K562 (cell line): ENCODE measurements around the gene VPS13D. TPM values are rescaled to one million over a fixed set of nuclear protein-coding genes. Genes with fewer than 3 reads are reported as not detected.

ENCODE experiments used
- ARID1B ChIP-seq: fragments of 450-650 bp; IDR thresholded peaks from 2 replicates; pipeline ENCODE4 v1.6.1; 2016; ENCODE audit warnings: antibody characterized with exemption, mild to moderate bottlenecking, inconsistent platforms
- CGGBP1 ChIP-seq: fragments of 250-450 bp; sonication (Bioruptor Pico); IDR thresholded peaks from 2 replicates; pipeline ENCODE4 v1.9.0; 2021; ENCODE audit warnings: mild to moderate bottlenecking
- DACH1 ChIP-seq: fragments of 450-650 bp; IDR thresholded peaks from 2 replicates; pipeline ENCODE4 v1.6.1; 2018; ENCODE audit not compliant: partially characterized antibody
- E4F1 ChIP-seq: fragments of 250-450 bp; sonication (Bioruptor Pico); IDR thresholded peaks from 2 replicates; pipeline ENCODE4 v1.5.0; 2021; ENCODE audit warnings: mild to moderate bottlenecking, borderline replicate concordance
- ETV5 ChIP-seq: sonication (generic); formaldehyde crosslinking; IDR thresholded peaks from 2 replicates; pipeline ENCODE4 v1.4.0; 2020; ENCODE audit warnings: low read depth, mild to moderate bottlenecking, missing genetic modification reagents
- FOXK2 ChIP-seq, 2 experiments: fragments of 450-650 bp; IDR thresholded peaks in 1 of 2; conservative IDR thresholded peaks in 1 of 2; 2 replicates each; pipeline ENCODE4 v1.6.1; 2016; ENCODE audit warnings: low read depth in 2 of 2, mild to moderate bottlenecking in 1 of 2
- IFI16 ChIP-seq: fragments of 250-450 bp; sonication (Bioruptor Pico); IDR thresholded peaks from 2 replicates; pipeline ENCODE4 v2.1.2; 2022; ENCODE audit warnings: mild to moderate bottlenecking, inconsistent platforms
- NONO ChIP-seq, 2 experiments: fragments of 200-400 bp in 1 of 2; fragments of 450-650 bp in 1 of 2; formaldehyde crosslinking in 1 of 2; IDR thresholded peaks; 2 replicates each; pipeline ENCODE4 v1.6.1; 2017; ENCODE audit warnings: low read depth in 2 of 2, mild to moderate bottlenecking in 2 of 2, moderate library complexity in 2 of 2, low read length in 1 of 2
- PCBP1 ChIP-seq: fragments of 200-400 bp; formaldehyde crosslinking; IDR thresholded peaks from 2 replicates; pipeline ENCODE4 v1.6.1; 2018; ENCODE audit warnings: mild to moderate bottlenecking, low read depth, low read length; ENCODE audit not compliant: poor library complexity, severe bottlenecking
- POLR2AphosphoS5 ChIP-seq: IDR thresholded peaks from 2 replicates; pipeline ENCODE4 v1.6.1; 2011; ENCODE audit warnings: mild to moderate bottlenecking, low read depth, low read length, moderate library complexity; ENCODE audit not compliant: control insufficient read depth, insufficient read depth
- PTRF ChIP-seq: fragments of 450-650 bp; IDR thresholded peaks from 2 replicates; pipeline ENCODE4 v1.6.1; 2016; ENCODE audit warnings: mild to moderate bottlenecking, missing genetic modification characterization, missing compliant biosample characterization
- RBM15 ChIP-seq: fragments of 200-400 bp; formaldehyde crosslinking; IDR thresholded peaks from 2 replicates; pipeline ENCODE4 v1.6.1; 2018; ENCODE audit warnings: mild to moderate bottlenecking, low read length, moderate library complexity; ENCODE audit not compliant: insufficient read depth
- RBM22 ChIP-seq: fragments of 200-400 bp; formaldehyde crosslinking; IDR thresholded peaks from 2 replicates; pipeline ENCODE4 v1.6.1; 2018; ENCODE audit warnings: low read length, low read depth; ENCODE audit not compliant: poor library complexity, severe bottlenecking
- SETDB1 ChIP-seq: IDR thresholded peaks from one replicate; pipeline ENCODE4 v1.6.1; 2012; ENCODE audit warnings: low read length, control low read depth, inconsistent platforms
- SMAD4 ChIP-seq: fragments of 250-450 bp; sonication (Bioruptor Pico); conservative IDR thresholded peaks from 2 replicates; pipeline ENCODE4 v1.8.0; 2021; ENCODE audit warnings: inconsistent platforms, mild to moderate bottlenecking, moderate library complexity
- SMARCA4 ChIP-seq: fragments of 450-650 bp; IDR thresholded peaks from 2 replicates; pipeline ENCODE4 v1.6.1; 2016
- SPI1 ChIP-seq: IDR thresholded peaks from 2 replicates; pipeline ENCODE4 v1.6.1; 2011; ENCODE audit warnings: low read depth, low read length, control low read depth, borderline replicate concordance
- TBP ChIP-seq: optimal IDR thresholded peaks from 2 replicates; pipeline ENCODE3; 2011; ENCODE audit warnings: low read depth, low read length, improper control_type of control experiment
- ZFPM2 ChIP-seq: fragments of 250-450 bp; sonication (Bioruptor Pico); IDR thresholded peaks from 2 replicates; pipeline ENCODE4 v1.5.1; 2022; ENCODE audit warnings: mild to moderate bottlenecking
- ZNF239 ChIP-seq: fragments of 250-450 bp; sonication (Bioruptor Pico); IDR thresholded peaks from 2 replicates; pipeline ENCODE4 v1.4.0; 2020; ENCODE audit warnings: mild to moderate bottlenecking
- polyA plus RNA-seq, 8 experiments: library from polyadenylated mRNA; depleted of rRNA in 4 of 8; stranded (reverse) in 5 of 8; unstranded in 3 of 8; fragments of >200 nt; fragmentation: Nextera tagmentation in 2 of 8; fragmentation: Illumina TruSeq in 1 of 8; extraction: Ambion mirVana in 2 of 8; extraction: Trizol in 1 of 8; gene quantifications; 2 replicates each; pipeline versions ENCODE4 v1.2.1 to v1.2.3, GENCODE V29; 2011 to 2014; ENCODE audit warnings: inconsistent platforms in 1 of 8, missing spikeins in 1 of 8
- total RNA-seq, 7 experiments: library from RNA; depleted of rRNA in 6 of 7; stranded (reverse); fragments of >200 nt in 6 of 7; fragmentation: Illumina TruSeq in 2 of 7; extraction: Trizol in 2 of 7; gene quantifications; 2 replicates each; pipeline versions ENCODE4 v1.2.1 to v1.2.3, GENCODE V29; 2011 to 2021; ENCODE audit warnings: low replicate concordance in 1 of 7
- TF ChIP-seq, protein P1 (sequence below): fragments of 200-800 bp; sonication (Bioruptor generic); IDR thresholded peaks from 2 replicates; pipeline ENCODE4 v1.6.1; 2017; ENCODE audit warnings: missing genetic modification characterization, missing compliant biosample characterization
- TF ChIP-seq, protein P2 (sequence below): fragments of 450-650 bp; IDR thresholded peaks from 2 replicates; pipeline ENCODE4 v1.6.1; 2016; ENCODE audit warnings: mild to moderate bottlenecking

The VPS13D gene
- total and polyA plus RNA-seq, 9 of the 15 experiments (the other 6 are each of a cell fraction or from before 2014, with no cell fraction given), result 6.1 to 51.5 (median 38.5) TPM

DNA sequence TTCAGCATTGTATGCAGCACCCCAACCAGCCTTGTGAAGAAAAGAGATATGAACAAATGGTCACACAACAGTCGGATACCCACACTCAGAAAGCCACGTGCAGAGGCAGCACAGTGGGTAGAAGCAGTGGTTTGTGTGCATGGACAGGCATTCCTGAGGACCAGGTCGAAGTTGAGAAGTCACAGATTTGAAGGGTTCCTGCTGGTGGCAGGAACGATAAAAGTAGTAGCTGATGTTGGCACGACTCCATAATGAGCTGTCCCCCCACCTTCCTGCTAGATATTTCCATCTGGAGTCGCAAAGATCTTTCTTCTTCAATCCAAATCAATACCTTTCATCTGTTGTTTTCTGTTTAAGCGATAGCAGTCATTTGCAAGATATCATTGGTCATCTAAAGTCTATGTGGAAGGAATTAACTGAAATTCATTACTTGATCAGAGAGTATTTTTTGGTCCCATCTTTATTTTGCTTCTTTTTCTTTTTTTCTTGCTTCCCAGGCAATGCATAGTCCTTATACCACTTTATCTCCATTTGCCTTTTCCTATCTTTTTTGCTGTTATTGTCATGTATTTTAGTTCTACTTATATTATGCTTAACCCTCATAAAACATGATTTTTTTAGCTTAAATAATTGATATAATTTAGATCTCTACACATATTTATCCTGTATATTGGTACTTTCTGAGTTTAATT, 211.7 kb downstream of the VPS13D start (continued):
- TF ChIP-seq, protein P1, sequence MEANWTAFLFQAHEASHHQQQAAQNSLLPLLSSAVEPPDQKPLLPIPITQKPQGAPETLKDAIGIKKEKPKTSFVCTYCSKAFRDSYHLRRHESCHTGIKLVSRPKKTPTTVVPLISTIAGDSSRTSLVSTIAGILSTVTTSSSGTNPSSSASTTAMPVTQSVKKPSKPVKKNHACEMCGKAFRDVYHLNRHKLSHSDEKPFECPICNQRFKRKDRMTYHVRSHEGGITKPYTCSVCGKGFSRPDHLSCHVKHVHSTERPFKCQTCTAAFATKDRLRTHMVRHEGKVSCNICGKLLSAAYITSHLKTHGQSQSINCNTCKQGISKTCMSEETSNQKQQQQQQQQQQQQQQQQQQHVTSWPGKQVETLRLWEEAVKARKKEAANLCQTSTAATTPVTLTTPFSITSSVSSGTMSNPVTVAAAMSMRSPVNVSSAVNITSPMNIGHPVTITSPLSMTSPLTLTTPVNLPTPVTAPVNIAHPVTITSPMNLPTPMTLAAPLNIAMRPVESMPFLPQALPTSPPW (CRISPR knock-in tag), result peak; percentile 14; the same call in 1 of the 2 replicates
- TF ChIP-seq PCBP1 (no peak), SMAD4 (CRISPR knock-in tag) (no peak), E4F1 (CRISPR knock-in tag) (no peak), PTRF (tag) (no peak), POLR2AphosphoS5 (peak; percentile 48; the same call in 1 of the 2 replicates), ZNF239 (CRISPR knock-in tag) (no peak), NONO (IDR thresholded peaks at IDR 0.05; ENCODE audit: low read depth in 2 of 2, low read length in 1 of 2) (no peak), IFI16 (CRISPR knock-in tag) (no peak), RBM15 (no peak), ETV5 (CRISPR knock-in tag) (no peak), SPI1 (no peak), TBP (no peak), FOXK2 (conservative IDR thresholded peaks at IDR 0.05 in 1 of 2, IDR thresholded peaks at IDR 0.05 in 1 of 2; ENCODE audit: low read depth in 2 of 2) (no peak), SETDB1 (no peak), ZFPM2 (CRISPR knock-in tag) (no peak), CGGBP1 (CRISPR knock-in tag) (no peak), RBM22 (no peak), SMARCA4 (peak; percentile 82), ARID1B (peak; percentile 84), DACH1 (no peak)
- TF ChIP-seq, protein P2, sequence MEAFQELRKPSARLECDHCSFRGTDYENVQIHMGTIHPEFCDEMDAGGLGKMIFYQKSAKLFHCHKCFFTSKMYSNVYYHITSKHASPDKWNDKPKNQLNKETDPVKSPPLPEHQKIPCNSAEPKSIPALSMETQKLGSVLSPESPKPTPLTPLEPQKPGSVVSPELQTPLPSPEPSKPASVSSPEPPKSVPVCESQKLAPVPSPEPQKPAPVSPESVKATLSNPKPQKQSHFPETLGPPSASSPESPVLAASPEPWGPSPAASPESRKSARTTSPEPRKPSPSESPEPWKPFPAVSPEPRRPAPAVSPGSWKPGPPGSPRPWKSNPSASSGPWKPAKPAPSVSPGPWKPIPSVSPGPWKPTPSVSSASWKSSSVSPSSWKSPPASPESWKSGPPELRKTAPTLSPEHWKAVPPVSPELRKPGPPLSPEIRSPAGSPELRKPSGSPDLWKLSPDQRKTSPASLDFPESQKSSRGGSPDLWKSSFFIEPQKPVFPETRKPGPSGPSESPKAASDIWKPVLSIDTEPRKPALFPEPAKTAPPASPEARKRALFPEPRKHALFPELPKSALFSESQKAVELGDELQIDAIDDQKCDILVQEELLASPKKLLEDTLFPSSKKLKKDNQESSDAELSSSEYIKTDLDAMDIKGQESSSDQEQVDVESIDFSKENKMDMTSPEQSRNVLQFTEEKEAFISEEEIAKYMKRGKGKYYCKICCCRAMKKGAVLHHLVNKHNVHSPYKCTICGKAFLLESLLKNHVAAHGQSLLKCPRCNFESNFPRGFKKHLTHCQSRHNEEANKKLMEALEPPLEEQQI, result no peak
